Neuronal stem cell (in vitro differentiated cells): ENCODE results near the gene CPA4.

Experiments
- DNase-seq: peaks from one replicate; pipeline ENCODE4 v3.0.0-alpha.2; 2013; ENCODE audit warnings: low spot score
- H2AFZ ChIP-seq: one replicate; pipeline ENCODE4 v1.6.1; 2013; ENCODE audit warnings: mild to moderate bottlenecking, low read length, inconsistent platforms
- H2AK5ac ChIP-seq: 2 replicates; pipeline ENCODE4 v1.6.1; 2013; ENCODE audit warnings: low read depth, mild to moderate bottlenecking, inconsistent platforms, low read length, moderate library complexity, mixed read lengths
- H2BK120ac ChIP-seq: 2 replicates; pipeline ENCODE4 v1.6.1; 2013; ENCODE audit warnings: low read depth, mild to moderate bottlenecking, inconsistent platforms, low read length, moderate library complexity, mixed read lengths
- H2BK12ac ChIP-seq: one replicate; pipeline ENCODE4 v1.6.1; 2013; ENCODE audit warnings: low read length, inconsistent platforms
- H2BK15ac ChIP-seq: 2 replicates; pipeline ENCODE4 v1.6.1; 2013; ENCODE audit warnings: mild to moderate bottlenecking, low read length, inconsistent platforms, mixed read lengths
- H2BK5ac ChIP-seq: one replicate; pipeline ENCODE4 v1.6.1; 2013; ENCODE audit warnings: inconsistent platforms, mild to moderate bottlenecking, low read length, moderate library complexity
- H3K14ac ChIP-seq: one replicate; pipeline ENCODE4 v1.6.1; 2013; ENCODE audit warnings: low read length, inconsistent platforms
- H3K18ac ChIP-seq: 2 replicates; pipeline ENCODE4 v1.6.1; 2013; ENCODE audit warnings: low read length, inconsistent platforms
- H3K23ac ChIP-seq: 2 replicates; pipeline ENCODE4 v1.6.1; 2013; ENCODE audit warnings: low read depth, mild to moderate bottlenecking, mixed read lengths, low read length, inconsistent platforms; ENCODE audit not compliant: poor library complexity
- H3K27ac ChIP-seq: replicated peaks from 3 replicates; pipeline ENCODE4 v1.5.1; 2013; ENCODE audit warnings: low read length, inconsistent platforms
- H3K27me3 ChIP-seq, 3 experiments: 2 replicates each; pipeline ENCODE4 v1.6.1; 2013; ENCODE audit warnings: low read length in 3 of 3, mild to moderate bottlenecking in 2 of 3, inconsistent platforms in 1 of 3, low read depth in 1 of 3, mixed read lengths in 1 of 3, moderate library complexity in 1 of 3; ENCODE audit not compliant: control insufficient read depth in 3 of 3, insufficient read depth in 3 of 3
- H3K36me3 ChIP-seq, 2 donors: replicated peaks in 1 of 2; 2 replicates each; pipeline ENCODE4 v1.6.1; 2013; ENCODE audit warnings: low read length in 2 of 2; ENCODE audit not compliant: control insufficient read depth in 2 of 2, insufficient read depth in 2 of 2
- H3K4ac ChIP-seq: 2 replicates; pipeline ENCODE4 v1.6.1; 2013; ENCODE audit warnings: inconsistent platforms, mild to moderate bottlenecking, low read length, moderate library complexity
- H3K4me1 ChIP-seq, 2 donors: 1 replicate in 1 of 2; 2 replicates in 1 of 2; pipeline ENCODE4 v1.6.1; 2013; ENCODE audit warnings: low read length in 2 of 2, low read depth in 1 of 2; ENCODE audit not compliant: control insufficient read depth in 2 of 2, insufficient read depth in 1 of 2
- H3K4me2 ChIP-seq: one replicate; pipeline ENCODE4 v1.6.1; 2013; ENCODE audit warnings: mild to moderate bottlenecking, low read length, inconsistent platforms; ENCODE audit not compliant: insufficient read depth, poor library complexity, severe bottlenecking
- H3K4me3 ChIP-seq, 2 donors: 2 replicates each; pipeline ENCODE4 v1.5.1; 2013; ENCODE audit warnings: low read length in 2 of 2, mild to moderate bottlenecking in 2 of 2, inconsistent platforms in 1 of 2, moderate library complexity in 1 of 2
- H3K79me1 ChIP-seq: one replicate; pipeline ENCODE4 v1.6.1; 2013; ENCODE audit warnings: low read depth, mild to moderate bottlenecking, inconsistent platforms, low read length, moderate library complexity
- H3K9ac ChIP-seq: one replicate; pipeline ENCODE4 v1.6.1; 2013; ENCODE audit warnings: mild to moderate bottlenecking, low read depth, low read length, inconsistent platforms; ENCODE audit not compliant: poor library complexity
- H3K9me3 ChIP-seq, 2 donors: replicated peaks in 1 of 2; 2 replicates each; pipeline versions ENCODE3 to v1.6.1; 2013; ENCODE audit warnings: low read length in 2 of 2, mild to moderate bottlenecking in 2 of 2, inconsistent platforms in 1 of 2, low read depth in 1 of 2, mixed read lengths in 1 of 2, moderate library complexity in 1 of 2; ENCODE audit not compliant: control insufficient read depth in 2 of 2, insufficient read depth in 1 of 2
- H4K8ac ChIP-seq: one replicate; pipeline ENCODE4 v1.6.1; 2013; ENCODE audit warnings: low read depth, mild to moderate bottlenecking, inconsistent platforms, low read length, moderate library complexity
- H4K91ac ChIP-seq: one replicate; pipeline ENCODE4 v1.6.1; 2013; ENCODE audit warnings: low read length, low read depth, mild to moderate bottlenecking, inconsistent platforms; ENCODE audit not compliant: poor library complexity
- WGBS, 2 donors: extraction: QIAGEN DNeasy Blood & Tissue Kit; methylation state at CpG; one replicate each; pipeline ENCODE4 v1.1.7; 2013; ENCODE audit warnings: missing lambda C conversion rate in 2 of 2, mixed read lengths in 1 of 2; ENCODE audit not compliant: insufficient read length in 2 of 2, insufficient replicate concordance in 1 of 2; ENCODE audit errors: extremely low coverage in 2 of 2; 5-methylcytosine and 5-hydroxymethylcytosine counted together

CPA4 gene

GRCh38 chr7:130367088-130367755 is 74.3 kb downstream of the CPA4 start:
- Histone ChIP-seq H3K27ac (no peak overlapping the region), H3K27me3 (no peaks in the 10 kb centered on the region), H3K36me3 (no peaks in the 10 kb centered on the region), H3K9ac (no peak overlapping the region), H3K9me3 (peaks cover 2 to 6% of the 10 kb centered on the region in 2 donors), H3K79me1 (no peaks in the 10 kb centered on the region), H3K18ac (peak overlapping the region; percentile 49), H4K8ac (no peak overlapping the region), H3K4me1 (peaks cover 4 to 10% of the 10 kb centered on the region in 2 donors), H2AFZ (peak overlapping the region; percentile 60), H3K14ac (no peak overlapping the region), H2BK5ac (no peak overlapping the region), H2AK5ac (peak overlapping the region; percentile 76), H3K4ac (no peak overlapping the region), H4K91ac (no peak overlapping the region), H3K4me2 (no peak overlapping the region), H2BK15ac (peak overlapping the region; percentile 40), H3K4me3 (no peak overlapping the region), H2BK12ac (no peak overlapping the region), H3K23ac (peak overlapping the region; percentile 13), H2BK120ac (no peak overlapping the region)
- WGBS, 2 donors, result no CpG with 5 or more reads among the region's 13 CpGs
- DNase-seq, result no peak

GRCh38 chr7:130367836-130368746 is 75.1 kb downstream of the CPA4 start:
- Histone ChIP-seq H3K27ac (no peak overlapping the region), H3K4me1 (peaks cover 8 to 12% of the 10 kb centered on the region in 2 donors), H3K9me3 (peaks cover 2 to 6% of the 10 kb centered on the region in 2 donors), H3K4me3 (no peak overlapping the region), H2BK5ac (peak overlapping the region; percentile 10), H3K9ac (no peak overlapping the region), H3K36me3 (no peaks in the 10 kb centered on the region), H4K8ac (no peak overlapping the region), H3K18ac (peak overlapping the region; percentile 7), H2AFZ (peak overlapping the region; percentile 25), H3K79me1 (no peaks in the 10 kb centered on the region), H2AK5ac (peak overlapping the region; percentile 76), H3K27me3 (no peaks in the 10 kb centered on the region), H3K4ac (no peak overlapping the region), H3K23ac (peak overlapping the region; percentile 13), H2BK120ac (no peak overlapping the region), H3K14ac (peak overlapping the region; percentile 66), H2BK15ac (peak overlapping the region; percentile 45), H4K91ac (no peak overlapping the region), H3K4me2 (no peak overlapping the region), H2BK12ac (no peak overlapping the region)
- WGBS, 2 donors, result no CpG with 5 or more reads among the region's 19 CpGs
- no peak for DNase-seq

- Histone ChIP-seq H3K27me3 (no peaks in the 10 kb centered on the region), H3K79me1 (no peaks in the 10 kb centered on the region), H3K18ac (peak overlapping the region; percentile 24), H4K91ac (no peak overlapping the region), H2AFZ (peak overlapping the region; percentile 25), H3K4ac (no peak overlapping the region), H3K27ac (no peak overlapping the region), H3K4me1 (peaks cover 16 to 17% of the 10 kb centered on the region in 2 donors), H3K23ac (no peak overlapping the region), H2BK120ac (no peak overlapping the region), H3K9ac (no peak overlapping the region), H4K8ac (peak overlapping the region; percentile 19), H3K9me3 (peaks cover 2 to 6% of the 10 kb centered on the region in 2 donors), H3K36me3 (no peaks in the 10 kb centered on the region), H3K4me2 (no peak overlapping the region), H2BK15ac (peak overlapping the region; percentile 11), H2BK12ac (no peak overlapping the region), H3K4me3 (no peak overlapping the region), H2BK5ac (no peak overlapping the region), H3K14ac (peak overlapping the region; percentile 25), H2AK5ac (peak overlapping the region; percentile 38)
- DNase-seq, result no peak
- no CpG with 5 or more reads among the region's 10 CpGs for WGBS, 2 donors
Observed at GRCh38 chr7:130369110-130369711, 76.2 kb downstream of the CPA4 start.
